Cardiac muscle cell (in vitro differentiated cells and primary cell): ENCODE measurements around the gene AR. TPM values are rescaled to one million over a fixed set of nuclear protein-coding genes. Genes with fewer than 3 reads are reported as not detected.
A peak's percentile ranks its signal among the peaks of the same experiment; 100 is the strongest.
"Not testable (repeated sequence)": the region's sequence is repeated elsewhere in the genome, so short reads cannot be mapped to it uniquely, and the experiment has no call there.

Experiments used
- DNase-seq, 2 donors: peaks; one replicate each; pipeline versions ENCODE4 v3.0.0 to v3.0.0-alpha.2; 2010 to 2017; ENCODE audit warnings: low read depth in 1 of 2, low spot score in 1 of 2
- H3K27ac ChIP-seq: fragments of 200-600 bp; sonication (generic); 2 replicates; pipeline ENCODE4 v1.5.1; 2016
- H3K27me3 ChIP-seq: fragments of 200-600 bp; sonication (generic); 2 replicates; pipeline ENCODE4 v1.6.0; 2016; ENCODE audit warnings: control low read depth
- H3K36me3 ChIP-seq: fragments of 200-600 bp; sonication (generic); 2 replicates; pipeline ENCODE4 v1.5.1; 2016; ENCODE audit warnings: control low read depth
- H3K4me1 ChIP-seq: fragments of 200-600 bp; sonication (generic); 2 replicates; pipeline ENCODE4 v1.8.1; 2017; ENCODE audit warnings: low read depth, mild to moderate bottlenecking, mixed run types
- H3K4me3 ChIP-seq: fragments of 200-600 bp; sonication (generic); 2 replicates; pipeline ENCODE4 v1.5.1; 2016; ENCODE audit warnings: mild to moderate bottlenecking
- H3K9me3 ChIP-seq: fragments of 200-600 bp; sonication (generic); 2 replicates; pipeline ENCODE4 v1.5.1; 2017; ENCODE audit warnings: low read depth, mild to moderate bottlenecking, control low read depth
- CTCF ChIP-seq: IDR thresholded peaks from 2 replicates; pipeline ENCODE4 v1.5.1; 2012; ENCODE audit warnings: low read depth, mild to moderate bottlenecking, low read length
- polyA plus RNA-seq: library from polyadenylated mRNA; unstranded; fragments of >200 nt; fragmentation: Nextera tagmentation; extraction: Ambion mirVana; gene quantifications from 2 replicates; pipeline ENCODE4 v1.2.1, GENCODE V29; 2016
- total RNA-seq: library from RNA; depleted of rRNA; stranded (reverse); fragments of >200 nt; gene quantifications from 2 replicates; pipeline ENCODE4 v1.2.3, GENCODE V29; 2016

AR gene
- total and polyA plus RNA-seq, 2 experiments from 2014 or later: 0.24 to 0.93 TPM

DNA sequence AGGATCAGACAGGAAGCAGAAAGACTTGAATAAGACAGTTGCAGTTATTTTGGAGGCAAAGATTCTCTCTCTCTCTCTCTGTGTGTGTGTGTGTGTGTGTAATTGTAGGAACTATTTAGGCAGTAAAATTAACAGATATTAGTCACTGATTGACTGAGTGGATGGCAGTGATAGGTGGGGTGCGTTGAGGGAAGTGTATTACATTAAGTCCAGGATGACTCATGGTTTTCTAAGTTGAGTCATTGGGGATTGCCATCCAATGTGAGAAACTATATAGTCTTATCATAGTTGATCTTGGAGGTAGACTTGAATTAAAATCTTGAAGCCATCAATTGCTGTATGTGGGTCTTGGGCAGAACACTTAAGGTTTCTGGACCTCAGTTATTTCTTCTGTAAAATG is 75.4 kb downstream of the AR start:
- Histone ChIP-seq H3K4me1 (no peaks in the 10 kb centered on the region), H3K4me3 (no peak overlapping the region), H3K9me3 (no peaks in the 10 kb centered on the region), H3K27me3 (no peaks in the 10 kb centered on the region), H3K27ac (no peak overlapping the region), H3K36me3 (no peaks in the 10 kb centered on the region)
- DNase-seq: peak in 1 of 2 donors; percentile 10
- TF ChIP-seq CTCF: no peak

- Histone ChIP-seq H3K27ac (no peak overlapping the region), H3K9me3 (no peaks in the 10 kb centered on the region), H3K36me3 (no peaks in the 10 kb centered on the region), H3K27me3 (no peaks in the 10 kb centered on the region), H3K4me3 (no peak overlapping the region), H3K4me1 (no peaks in the 10 kb centered on the region)
- no peak for DNase-seq
- no peak for TF ChIP-seq CTCF
These were observed 78.3 kb downstream of the AR start for GRCh38 chrX:67622053-67622585.

- no peak for TF ChIP-seq CTCF
These were observed 80.5 kb downstream of the AR start for GRCh38 chrX:67624325-67624724.

GRCh38 chrX:67635424-67635823 is 91.6 kb downstream of the AR start:
- H3K36me3 ChIP-seq: no peaks in the 10 kb centered on the region
- no peaks in the 10 kb centered on the region for H3K4me1 ChIP-seq
- no peak overlapping the region for H3K27ac ChIP-seq
- H3K27me3 ChIP-seq: no peaks in the 10 kb centered on the region
- H3K4me3 ChIP-seq: no peak overlapping the region
- no peak for DNase-seq
- no peaks in the 10 kb centered on the region for H3K9me3 ChIP-seq
- no peak for TF ChIP-seq CTCF

More at GRCh38 chrX:67624325-67624724, 80.5 kb downstream of the AR start:
- Histone ChIP-seq H3K27me3 (no peaks in the 10 kb centered on the region), H3K27ac (no peak overlapping the region), H3K4me3 (no peak overlapping the region), H3K36me3 (no peaks in the 10 kb centered on the region), H3K4me1 (no peaks in the 10 kb centered on the region), H3K9me3 (no peaks in the 10 kb centered on the region)
- no peak for DNase-seq

GRCh38 chrX:67636532-67636931 is 92.7 kb downstream of the AR start:
- Histone ChIP-seq H3K4me3 (no peak overlapping the region), H3K36me3 (no peaks in the 10 kb centered on the region), H3K27me3 (no peaks in the 10 kb centered on the region), H3K27ac (no peak overlapping the region), H3K4me1 (no peaks in the 10 kb centered on the region), H3K9me3 (no peaks in the 10 kb centered on the region)
- no peak for TF ChIP-seq CTCF
- peak in 1 of 2 donors; percentile 6 for DNase-seq

DNA sequence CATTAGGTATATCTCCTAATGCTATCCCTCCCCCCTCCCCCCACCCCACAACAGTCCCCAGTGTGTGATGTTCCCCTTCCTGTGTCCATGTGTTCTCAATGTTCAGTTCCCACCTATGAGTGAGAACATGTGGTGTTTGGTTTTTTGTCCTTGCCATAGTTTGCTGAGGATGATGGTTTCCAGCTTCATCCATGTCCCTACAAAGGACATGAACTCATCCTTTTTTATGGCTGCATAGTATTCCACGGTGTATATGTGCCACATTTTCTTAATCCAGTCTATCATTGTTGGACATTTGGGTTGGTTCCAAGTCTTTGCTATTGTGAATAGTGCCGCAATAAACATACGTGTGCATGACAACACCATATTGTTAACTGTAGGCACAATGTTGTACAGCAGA is 93.5 kb downstream of the AR start:
- not testable (repeated sequence) for H3K36me3 ChIP-seq, H3K4me3 ChIP-seq, H3K4me1 ChIP-seq, DNase-seq, H3K27me3 ChIP-seq, H3K27ac ChIP-seq, H3K9me3 ChIP-seq
